EH (cell line): Measurements from ENCODE around the gene TM9SF1.

ENCODE experiments used
- DNase-seq: peaks from one replicate; pipeline ENCODE4 v3.0.0-alpha.2; 2015; ENCODE audit warnings: low read depth

Gene TM9SF1

GRCh38 chr14:24196071-24197055, 1.1 kb upstream of the TM9SF1 start:
- DNase-seq, result peak; percentile 37

DNA sequence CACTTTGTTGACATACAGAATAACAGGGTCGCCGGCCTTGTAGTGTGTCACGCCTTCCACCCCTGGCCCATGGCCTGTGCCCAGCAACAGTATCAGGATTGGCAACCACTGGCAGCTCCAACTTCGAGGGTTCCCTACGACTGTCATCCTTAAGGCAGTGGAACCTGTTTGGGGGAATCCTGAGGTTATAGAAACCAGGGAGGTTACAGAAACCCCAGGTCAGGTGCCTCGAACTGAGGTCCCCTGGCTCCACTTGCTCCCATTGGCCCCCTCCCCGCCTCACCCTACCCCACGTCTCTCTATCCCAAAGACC, 412 bp downstream of the TM9SF1 start:
- no peak for DNase-seq

DNA sequence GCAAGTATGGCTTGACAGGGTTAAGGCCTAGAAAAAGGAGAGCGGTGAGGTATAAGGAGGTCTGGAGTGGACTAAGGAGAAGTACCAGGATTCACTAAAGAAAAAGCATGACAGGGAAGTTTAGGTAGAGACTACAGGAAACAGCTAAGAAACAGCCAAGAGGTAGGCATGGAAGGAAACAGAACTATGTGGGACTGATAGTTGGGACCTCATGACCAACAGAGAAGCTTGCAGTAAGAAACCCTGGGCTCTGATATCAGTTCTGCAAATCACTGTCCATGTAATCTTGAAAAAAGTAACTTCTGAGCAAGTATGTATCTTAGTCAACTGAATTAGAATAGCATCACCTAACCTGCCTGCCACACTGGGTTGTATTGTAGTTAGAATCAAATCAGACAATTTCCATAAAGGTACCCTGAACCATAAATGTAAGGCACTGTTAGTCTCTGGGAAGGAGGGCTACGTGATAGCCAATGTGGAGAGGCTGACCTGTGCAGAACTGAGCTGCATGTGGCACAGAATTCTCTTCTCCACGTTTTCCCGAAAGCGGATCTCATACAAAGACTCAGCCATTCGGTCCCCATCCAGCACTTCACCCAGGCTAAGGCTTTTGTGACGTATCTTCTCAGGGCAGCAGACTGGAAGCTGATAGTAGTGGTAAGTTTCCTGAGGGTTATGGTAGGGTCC, 912 bp downstream of the TM9SF1 start:
- DNase-seq, result no peak

DNA sequence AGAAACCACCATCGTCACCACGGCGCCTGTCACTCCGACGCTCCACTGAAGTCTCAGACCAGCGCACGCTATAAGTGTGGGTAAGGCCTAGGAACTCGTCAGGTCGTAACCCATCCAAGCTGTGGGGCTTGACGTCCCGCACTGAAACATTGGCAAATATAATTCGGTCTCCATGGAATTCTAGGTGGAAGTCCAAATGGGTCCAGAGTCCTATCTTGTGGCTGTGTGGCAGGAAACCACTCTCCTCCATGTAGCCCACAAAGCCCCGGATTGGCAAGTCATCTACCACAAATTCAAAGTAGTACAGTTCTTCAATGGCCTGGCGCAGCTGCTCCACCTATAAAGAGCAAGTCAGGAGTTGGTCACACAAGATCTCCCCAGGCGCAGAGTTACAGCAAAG, 2.3 kb downstream of the TM9SF1 start:
- no peak for DNase-seq

DNA sequence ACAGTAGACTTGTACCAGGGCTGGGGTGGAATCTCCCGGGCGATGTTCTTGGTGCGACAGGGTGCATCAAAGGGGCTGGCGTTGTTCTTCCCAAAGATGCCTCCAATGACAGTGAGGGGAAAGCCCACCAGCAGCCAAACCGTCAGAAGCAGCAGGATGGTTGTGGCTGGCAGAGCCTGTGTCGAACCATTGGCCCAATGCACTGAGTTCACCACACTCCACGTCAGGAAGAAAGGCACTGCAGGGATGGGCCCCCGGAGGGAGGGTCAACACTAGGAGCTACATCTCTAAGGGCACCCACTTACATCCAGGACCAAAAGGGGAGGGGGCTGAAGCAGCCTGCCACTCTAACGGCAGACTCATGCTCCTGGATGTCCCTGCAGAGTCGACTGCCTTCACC, 4.8 kb downstream of the TM9SF1 start:
- no peak for DNase-seq

DNA sequence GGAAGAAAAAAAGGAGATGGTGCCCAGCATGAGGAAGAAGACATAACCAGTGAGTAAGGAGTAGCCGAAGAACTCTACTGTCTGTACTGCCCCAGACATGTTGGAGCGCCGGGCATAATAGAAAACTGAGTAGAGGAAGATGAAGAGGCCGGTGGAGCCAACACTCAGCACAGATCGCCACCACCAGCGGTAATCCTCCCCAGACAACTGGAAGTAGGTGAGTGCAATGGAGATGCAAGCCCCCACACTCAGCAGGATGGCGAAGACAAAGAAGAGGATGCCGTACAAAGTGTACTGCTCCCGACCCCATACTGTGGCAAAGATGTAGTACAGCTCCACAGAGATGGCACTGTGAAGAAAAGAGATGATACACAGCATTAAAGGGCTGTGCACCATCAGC, 5.8 kb downstream of the TM9SF1 start:
- no peak for DNase-seq

DNA sequence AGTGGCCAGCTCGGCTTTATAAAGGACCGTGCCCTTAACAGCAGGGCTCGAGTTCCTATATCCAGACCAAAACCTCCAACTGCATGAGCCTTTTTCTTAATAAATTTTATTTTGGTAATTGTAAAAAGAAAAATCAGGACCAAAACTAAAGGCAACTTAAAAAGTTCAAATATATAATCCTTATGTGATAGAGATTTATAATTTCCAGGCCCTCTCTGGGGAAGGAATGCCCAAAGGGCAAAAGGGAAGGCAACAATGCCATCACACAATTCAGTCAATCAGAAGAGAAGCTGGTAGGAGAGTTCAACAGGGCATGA, 6.2 kb downstream of the TM9SF1 start:
- no peak for DNase-seq

- peak; percentile 98 for DNase-seq
Measured at GRCh38 chr14:24188251-24189058, 6.8 kb downstream of the TM9SF1 start, which contains the start of gene IPO4. Gene IPO4 (minus strand): TSS chr14:24188816. CDS start chr14:24188787, 29 bp downstream.

- no peak for DNase-seq
Measured at GRCh38 chr14:24187539-24187915, 7.7 kb downstream of the TM9SF1 start.

GRCh38 chr14:24186831-24187538, 8.3 kb downstream of the TM9SF1 start:
- DNase-seq, result no peak

DNA sequence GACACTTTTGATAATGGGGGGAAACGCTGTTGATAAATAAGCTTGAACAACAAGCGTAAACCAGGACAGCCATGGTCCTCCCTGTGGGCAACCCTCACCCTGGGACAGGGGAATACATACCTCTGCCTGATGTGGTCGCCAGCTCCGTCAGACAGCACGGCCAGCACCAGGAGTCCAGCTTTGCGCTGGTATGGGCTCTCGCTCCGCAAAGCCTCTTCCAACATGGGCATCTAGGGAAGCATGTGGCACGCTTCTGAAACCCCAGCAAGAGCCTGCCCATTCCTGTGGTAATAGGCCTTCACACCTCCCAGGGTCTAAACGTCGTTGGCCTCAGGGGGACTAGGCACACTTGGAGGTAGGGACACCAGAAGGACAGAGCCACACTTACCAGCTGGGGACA, 9.5 kb downstream of the TM9SF1 start:
- DNase-seq, result no peak

DNA sequence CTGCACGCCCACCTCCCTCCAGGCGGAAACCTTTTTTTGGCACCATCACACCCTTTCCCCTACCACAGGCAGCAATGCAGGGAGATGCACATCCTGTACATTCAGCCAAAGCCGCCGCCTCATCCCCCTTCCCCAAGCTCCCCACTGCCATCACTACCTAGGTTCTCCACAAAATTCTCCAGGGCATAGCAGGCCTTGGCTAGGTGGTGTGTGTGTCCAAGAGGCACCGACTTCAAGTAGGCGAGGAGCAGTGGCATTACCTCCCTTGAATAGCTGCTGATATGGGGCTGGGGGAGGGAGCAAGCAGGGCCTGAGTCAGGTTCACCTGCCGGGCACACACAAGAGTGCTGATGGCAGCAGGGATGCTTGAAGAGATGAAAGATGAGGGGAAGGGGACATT, 10.2 kb downstream of the TM9SF1 start:
- DNase-seq, result no peak

DNA sequence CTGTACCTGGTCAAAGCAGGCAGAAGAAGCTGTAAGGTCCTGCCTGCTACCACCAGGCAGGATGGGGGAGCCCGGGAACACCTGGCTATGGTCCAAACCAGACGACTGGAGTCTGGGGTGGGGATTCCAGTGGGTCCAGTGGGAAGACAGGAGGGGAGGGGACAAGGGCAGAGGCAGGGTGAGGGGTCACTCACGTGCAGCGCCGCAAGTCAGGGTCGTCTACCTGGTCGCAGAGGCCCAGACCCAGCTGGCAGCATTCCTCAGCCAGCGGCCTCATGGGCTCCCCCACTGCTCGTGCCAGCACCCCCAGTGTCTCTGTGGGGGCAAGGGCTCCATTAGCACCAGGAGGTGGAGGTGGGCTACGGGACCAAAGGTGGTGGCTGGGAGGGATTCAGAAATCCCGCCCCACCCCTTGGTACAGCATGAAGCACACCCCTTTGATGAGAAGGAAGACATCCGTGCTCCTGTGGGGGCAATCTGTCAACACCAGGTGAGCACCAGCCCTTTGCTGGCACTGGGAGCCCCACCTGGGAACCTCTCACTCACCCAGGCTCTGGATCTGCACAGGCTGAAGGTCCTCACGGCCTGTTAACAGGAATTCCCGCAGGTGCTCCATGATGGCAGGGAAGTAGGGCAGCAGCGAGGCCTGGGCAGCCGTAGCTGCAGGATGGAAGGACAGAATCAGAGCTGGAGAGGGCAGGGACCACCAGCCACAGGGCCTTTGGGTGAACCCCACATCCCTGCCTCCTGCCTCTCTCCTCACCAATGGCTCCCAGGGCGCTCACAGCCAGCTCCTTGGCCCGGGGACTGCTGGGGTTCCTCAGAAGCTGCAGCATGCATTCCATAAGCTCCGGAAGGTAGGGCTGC, 10.9 kb downstream of the TM9SF1 start:
- no peak for DNase-seq

GRCh38 chr14:24183014-24183481, 12.2 kb downstream of the TM9SF1 start:
- DNase-seq, result no peak

DNA sequence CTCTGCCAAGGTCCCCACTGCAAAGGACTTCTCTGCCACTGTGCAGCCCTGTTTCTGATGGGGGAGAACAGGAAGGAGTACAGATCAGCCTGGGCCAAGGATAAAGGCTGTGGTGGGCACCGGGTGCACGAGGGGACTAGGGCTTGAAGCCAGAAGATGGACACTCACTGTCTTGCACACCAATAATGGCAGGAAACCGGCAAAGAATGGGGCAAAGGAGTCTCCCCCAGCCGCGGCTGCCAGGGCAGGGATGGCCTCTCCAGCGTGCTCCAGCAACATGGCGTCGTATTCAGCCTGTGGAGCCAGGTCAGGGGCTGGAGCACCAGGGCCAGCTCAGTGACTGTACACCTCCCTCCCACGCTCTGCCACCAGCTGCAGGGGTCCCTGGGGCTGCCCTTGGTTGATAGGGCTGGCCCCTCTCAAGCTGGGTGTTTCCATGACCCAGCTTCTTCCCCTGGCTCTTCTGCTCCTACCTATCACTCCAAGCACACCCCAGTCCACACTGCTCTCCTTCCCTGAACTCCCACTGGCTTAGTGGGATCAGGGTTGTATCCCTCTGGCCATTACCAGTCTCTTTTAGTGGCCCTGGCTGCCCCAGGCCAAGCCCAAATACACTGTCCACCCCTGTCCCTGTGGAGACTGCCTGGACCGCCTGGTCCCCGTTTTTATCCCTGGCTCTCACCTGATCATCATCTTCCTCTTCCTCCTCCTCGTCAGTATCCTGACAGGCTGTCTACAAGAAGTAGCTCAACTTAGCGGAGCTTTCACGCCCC, 12.9 kb downstream of the TM9SF1 start:
- DNase-seq, result no peak

- DNase-seq, result no peak
Measured at GRCh38 chr14:24181371-24182077, 13.7 kb downstream of the TM9SF1 start.

DNA sequence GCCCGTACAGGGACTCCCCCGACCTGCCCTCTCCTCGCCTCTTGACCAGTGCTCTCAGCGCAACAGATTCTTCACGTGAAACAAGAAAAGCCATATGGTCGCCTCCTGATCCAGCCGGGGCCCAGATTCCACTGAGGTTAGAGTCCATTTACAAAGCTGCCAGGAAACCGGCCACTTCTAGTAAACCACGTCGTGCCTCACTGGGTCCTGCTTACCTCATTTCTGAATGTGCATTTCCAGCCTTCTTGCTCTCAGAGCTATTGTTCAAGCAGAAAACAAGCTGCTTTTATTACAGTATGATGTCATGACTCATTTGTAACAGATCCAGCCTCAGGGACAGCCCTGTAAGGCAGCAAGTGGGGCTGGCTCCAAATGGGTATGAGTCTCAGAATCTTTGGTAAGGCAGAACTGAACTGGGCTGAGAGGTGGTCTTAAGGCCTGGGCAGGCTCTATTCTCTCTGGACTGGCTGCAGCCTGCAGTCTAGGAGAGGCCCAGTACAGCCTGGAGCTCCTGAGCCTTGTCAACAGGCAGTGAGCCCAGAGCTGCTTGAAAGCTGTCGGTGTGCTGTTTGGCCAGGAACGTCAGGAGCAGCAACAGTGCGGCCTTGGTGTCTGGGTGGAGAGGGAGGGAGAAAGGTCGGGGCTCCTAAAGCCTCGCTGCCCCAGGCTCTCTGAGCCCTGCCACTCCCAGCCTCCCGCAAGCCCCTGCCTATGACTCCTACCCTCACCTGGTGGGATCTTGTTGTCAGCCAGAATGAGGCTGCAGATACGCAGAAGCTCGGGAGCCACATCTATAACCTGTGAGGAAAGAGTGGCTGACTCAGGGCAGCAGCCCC, 15.1 kb downstream of the TM9SF1 start:
- DNase-seq, result peak; percentile 82

DNA sequence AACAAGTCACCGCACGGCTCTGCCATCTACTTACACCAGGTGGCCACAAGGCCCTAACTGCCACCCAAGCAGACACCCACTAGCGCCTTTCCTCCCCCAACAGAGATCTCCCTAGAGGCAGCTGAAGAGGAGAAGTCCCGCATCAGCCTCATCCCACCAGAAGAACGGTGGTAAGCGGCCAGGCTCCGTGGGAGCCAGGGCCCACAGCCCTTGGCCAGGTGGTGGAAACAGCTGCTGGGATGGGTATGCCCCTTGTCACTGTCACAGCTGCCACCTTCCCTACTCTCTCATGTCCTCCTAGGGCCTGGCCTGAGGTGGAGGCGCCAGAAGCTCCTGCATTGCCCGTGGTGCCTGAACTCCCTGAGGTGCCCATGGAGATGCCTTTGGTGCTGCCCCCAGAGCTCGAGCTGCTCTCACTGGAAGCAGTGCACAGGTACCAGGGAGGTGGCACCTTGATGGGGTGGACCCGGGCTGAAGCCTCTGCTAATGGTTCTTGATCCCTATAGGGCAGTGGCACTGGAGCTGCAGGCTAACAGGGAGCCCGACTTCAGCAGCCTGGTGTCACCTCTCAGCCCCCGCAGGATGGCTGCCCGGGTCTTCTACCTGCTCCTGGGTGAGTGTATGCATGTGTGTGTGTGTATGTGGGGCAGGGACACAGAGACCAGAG, 15.8 kb downstream of the TM9SF1 start:
- no peak for DNase-seq
